Endothelial cell of hepatic sinusoid (primary cell): ENCODE measurements around the gene OPRL1.

ENCODE experiments used
- in situ Hi-C: cut with HindIII; loops from 2 replicates; pipeline ENCODE4 v1.10.0; 2017; ENCODE audit warnings: low sequenced_read_pairs

The OPRL1 gene

DNA sequence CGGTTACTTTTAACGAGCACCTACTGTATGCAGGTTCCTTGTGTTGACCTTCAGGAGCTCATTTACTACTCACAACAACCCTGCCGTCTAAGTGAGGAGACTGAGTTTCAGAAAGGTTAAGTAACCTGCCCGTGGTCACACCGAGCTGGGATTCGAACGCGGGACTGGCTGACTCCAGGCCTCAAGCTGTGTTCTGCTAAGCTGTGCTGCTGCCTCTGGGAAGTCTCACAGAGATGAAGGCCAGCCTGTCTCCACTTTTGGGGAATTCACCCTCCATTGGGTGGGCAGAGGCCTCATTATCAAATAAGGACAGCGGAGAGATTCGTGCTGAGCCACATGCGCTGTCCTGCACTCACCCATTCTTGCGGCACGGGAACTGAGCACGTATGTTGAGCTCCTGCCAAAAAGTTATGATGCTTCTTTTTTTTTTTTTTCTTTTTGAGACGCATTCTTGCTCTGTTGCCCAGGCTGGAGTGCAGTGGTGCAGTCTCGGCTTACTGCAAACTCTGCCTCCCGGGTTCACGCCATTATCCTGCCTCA is 58.5 kb downstream of the OPRL1 start:
- in situ Hi-C loops, result no loop called here

DNA sequence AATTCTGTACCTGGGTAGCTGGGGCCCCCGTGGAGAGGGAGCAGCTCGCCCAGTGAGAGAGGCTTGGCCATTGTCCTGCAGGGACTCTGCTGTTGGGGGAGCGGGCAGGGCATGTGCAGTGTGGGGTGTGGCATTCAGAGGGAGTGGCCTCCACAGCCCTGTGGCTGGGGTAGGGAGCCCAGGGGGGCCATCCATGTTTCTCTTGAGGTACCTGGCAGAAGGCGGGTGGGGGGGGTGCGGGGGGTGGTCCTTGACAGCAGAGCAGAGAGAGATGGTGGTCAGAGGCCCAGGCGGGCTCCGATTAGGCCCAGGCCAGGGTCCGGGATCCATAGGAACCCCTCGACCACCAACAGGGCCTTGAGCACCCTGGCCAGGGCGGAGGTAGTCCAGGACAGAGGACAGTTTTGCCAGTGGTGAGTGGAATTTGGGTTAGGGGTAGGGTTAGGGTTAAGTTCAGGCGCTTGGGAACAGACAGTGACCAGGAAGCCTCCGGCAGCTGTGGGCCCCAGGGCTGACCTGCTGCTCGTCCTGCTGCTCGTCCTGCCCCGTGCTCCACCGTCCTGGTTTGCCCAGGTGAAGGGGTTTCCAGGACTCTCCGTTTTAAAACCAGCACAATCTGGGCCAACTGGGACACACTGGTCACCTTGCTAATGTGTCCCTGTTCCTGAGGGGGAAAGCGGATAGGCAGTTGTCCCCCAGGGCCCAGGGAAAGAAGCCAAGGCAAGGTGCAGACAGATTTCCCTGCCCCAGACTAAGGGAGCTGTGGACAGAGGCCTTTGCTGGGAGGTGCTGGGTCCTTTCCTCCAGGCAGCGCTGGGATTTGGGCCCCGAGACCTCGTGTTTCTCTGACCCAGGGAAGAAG is 59.5 kb downstream of the OPRL1 start:
- in situ Hi-C loops, result loop anchor here (10.0 kb wide), 1 partner anchor 135 kb away; no protein-coding TSS in a partner anchor

DNA sequence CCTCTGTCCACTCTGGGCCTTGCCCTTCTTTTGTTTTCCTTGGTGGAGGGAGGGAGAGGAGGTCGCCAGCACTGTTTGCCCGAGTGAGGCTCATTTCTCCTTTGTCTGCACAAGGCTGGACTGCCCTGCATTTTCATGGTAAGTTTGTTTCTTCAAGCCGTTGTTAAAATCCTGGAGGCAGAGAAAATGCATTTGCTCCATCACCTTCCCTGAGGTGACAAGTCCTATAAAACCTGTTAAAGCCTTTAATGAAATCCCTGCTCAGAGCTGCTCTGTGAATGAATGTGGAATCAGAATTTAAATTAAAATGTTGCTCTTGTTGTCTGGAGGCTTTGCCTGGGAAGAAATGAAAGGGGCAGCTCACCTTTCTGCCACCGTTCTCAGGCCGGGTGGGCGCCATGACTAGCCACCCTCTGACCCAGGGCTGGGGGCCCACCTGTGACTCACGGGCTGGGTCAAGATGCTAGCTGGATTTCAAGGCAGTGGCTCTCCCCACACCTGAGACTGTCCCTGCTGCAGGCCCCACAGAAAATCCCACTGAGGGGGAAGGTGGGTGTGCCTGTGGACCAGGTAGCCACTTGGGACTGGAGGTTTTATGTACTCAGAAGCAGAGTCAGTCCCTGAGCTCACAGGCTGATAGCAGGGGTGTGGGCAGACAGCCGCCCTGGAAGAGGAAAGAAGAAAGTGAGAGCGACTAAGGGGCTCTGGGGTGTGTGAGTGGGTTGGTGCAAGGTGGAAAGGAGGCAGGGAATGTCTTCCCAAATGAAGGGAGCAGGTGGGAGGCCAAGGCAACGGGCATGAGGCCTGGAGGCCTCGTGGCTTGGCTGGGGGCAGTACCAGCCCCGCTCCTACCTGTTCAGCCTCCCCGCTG is 60.4 kb downstream of the OPRL1 start:
- in situ Hi-C loops, result loop anchor here (10.0 kb wide), 1 partner anchor 135 kb away; no protein-coding TSS in a partner anchor

DNA sequence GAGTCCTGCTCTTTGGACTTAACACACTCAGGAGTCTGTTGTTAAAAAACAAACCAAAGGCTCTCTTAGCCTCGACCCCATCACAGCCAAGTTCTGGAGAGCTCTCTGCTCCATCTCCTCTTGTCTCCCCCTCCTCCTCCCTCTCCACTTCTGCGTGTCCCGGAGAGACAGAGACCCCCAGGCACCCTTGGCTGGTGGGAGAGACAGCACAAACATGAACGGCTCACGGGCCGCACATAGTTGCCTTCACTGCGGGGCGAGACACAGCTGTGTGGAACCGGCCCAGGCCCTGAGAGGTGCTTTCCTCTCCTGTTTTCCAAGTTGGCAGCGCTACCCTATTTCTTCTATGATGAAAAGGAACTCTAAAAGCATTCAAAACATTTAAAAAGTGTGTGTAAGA is 61.1 kb downstream of the OPRL1 start:
- in situ Hi-C loops, result loop anchor here (10.0 kb wide), 1 partner anchor 136 kb away; no protein-coding TSS in a partner anchor

DNA sequence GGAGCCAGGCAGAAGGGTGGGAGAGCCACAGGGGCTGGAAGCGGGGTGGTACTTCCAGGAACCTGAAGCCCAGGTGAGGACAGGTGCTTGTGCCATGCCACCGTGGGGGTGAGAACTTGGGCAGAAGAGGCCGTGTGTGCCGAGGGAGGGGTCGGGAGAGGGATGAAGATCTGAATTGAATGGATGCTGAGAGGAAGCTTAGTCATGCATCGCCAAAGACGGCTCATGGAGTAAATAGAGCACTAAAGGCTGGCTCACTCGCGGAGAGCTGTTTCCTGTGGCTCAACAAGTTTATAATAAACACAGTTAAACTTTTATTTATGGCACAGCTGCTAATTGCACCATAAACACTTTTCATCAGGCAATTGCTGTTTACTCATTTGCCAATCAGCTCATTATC is 62.7 kb downstream of the OPRL1 start:
- in situ Hi-C loops, result loop anchor here (10.0 kb wide), 1 partner anchor 138 kb away; no protein-coding TSS in a partner anchor

DNA sequence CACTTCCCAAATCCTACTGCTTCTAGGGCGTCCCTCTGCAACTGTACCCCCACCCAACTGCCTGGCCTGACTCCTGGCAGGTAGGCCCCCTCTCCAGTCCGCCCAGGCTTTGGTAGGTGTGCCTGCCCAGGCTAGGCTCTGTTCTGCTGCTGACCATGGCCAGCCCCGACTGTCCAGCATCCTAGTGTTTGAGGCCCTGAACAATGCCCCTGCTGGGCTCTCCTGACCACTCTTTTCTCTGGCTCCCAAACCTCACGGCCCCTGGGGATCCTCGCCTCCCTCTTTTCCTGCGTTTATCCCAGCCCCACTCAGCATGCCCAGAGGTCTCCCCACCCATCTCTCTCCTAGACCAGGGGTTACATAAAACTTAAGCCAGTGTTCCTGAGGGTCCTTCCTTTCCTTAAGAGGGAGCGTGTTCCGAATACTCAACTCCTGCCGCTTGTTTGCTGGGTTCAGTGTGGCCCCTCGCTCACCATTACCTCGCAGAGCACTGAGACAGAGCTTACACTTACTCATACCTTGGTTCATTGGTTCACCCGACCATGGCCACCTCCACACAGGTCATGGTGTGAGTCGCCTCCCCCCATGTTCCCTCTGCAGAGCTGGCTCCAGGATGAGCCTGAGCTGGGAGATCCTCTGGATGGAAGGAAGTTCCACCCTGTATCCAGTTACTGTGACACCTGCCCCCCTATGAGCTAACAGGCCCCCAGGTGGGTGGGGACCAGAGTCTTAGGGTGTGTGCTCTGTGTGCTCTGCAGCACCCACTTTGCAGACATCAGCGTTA is 63.3 kb downstream of the OPRL1 start:
- in situ Hi-C loops, result loop anchor here (10.0 kb wide), 1 partner anchor 138 kb away; no protein-coding TSS in a partner anchor

DNA sequence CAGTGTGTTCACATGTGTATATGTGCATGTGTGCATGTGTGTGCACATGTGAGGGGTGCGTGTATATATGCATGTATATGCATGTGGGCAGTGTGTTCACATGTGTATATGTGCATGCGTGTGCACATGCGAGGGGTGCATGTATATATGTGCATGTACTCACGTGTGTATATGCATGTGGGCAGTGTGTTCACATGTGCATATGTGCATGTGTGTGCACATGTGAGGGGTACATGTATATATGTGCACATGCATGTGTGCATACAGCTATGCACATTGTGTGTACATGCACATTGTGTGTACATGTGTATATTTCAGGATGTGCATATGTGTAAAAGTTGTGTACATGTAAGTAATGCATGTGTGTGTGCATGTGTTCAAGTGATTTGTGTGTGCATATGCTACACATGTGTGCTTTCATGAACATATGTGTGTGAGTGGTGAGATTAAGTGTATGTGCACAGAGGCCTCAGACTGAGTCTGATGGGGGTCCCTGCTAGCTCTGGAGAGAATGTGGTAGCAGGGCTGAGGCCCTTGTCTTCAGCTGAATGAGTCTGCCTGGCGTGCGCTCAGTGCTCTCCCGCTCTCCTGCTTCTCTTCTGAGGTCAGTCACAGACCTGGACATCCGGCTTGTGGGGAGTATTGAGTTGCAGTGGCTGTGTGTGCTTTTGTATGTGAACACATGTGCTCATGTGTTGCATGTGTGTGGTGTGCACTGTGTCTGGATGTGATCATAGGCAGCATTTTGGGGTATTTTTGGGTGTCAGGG is 64.4 kb downstream of the OPRL1 start:
- in situ Hi-C loops, result loop anchor here (10.0 kb wide), 1 partner anchor 140 kb away; no protein-coding TSS in a partner anchor

DNA sequence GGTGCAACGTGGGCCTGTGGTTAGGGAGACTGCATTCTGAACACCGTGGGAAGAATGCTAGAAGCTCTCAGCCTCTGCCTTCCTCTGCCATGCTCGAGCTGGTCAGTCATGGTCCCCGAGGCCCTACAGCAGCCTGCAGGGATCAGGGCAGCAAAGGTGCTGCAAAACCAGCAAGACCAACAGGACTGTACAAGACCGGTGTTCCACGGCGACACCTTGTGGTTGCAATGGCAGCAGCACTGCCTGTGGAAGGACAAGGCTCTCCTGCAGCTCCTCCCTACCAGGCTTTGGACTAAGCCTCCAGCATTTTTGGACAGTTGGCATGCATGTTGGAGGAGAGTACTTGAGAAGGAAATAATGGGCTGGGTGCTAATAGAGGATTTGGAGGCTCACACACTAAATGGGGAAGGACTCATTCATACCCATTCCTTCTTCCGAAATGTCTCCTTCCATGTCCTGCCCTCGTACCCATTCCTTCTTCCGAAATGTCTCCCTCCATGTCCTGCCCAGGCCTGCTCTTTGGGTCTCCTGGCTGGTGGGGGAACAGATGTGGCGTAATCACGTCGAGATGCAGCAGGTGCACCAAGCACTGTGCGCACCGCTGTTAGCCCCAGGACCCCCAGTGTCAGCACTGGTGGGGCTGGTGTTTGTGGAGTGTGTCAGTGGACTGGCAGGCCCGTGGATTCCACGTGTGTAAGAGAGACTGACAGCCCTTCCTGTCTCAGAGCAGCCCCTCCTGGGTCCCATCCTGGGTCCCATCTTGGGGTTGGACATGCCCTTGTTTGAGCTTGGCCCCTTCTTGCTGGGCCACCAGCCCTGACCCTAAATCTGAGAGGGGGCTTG is 65.8 kb downstream of the OPRL1 start:
- in situ Hi-C loops, result loop anchor here (10.0 kb wide), 1 partner anchor 141 kb away; no protein-coding TSS in a partner anchor

DNA sequence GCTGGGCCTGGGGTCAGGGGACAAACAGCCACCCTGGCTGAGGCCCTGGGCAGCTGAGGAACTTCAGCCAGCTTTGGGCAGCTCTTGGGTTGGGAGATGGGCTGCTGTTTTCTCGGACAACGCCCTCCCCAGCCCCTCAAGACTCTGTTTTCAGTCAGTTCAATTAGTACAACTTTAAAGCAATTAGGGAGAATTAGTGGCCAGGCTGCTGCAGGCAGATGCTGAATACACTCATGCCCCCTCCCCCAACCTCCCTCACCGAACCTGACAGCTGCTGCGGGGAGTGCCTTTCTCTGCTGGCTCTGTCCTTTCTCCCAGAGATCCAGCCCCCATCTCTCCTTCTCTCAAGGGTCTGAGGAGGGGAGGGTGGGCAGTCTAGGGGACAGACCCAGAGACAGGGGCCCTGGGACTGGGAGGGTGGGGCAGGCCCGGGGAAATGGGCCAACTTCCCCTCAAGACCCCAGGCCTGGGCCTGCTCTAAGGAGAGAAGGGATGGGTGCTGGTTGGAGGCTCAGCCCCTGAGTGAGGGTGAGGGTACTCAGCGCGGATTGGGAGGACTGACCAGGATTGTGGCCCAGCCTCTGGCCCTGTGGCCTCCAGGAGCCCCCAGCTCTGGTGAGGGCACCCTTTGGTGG is 66.5 kb downstream of the OPRL1 start:
- in situ Hi-C loops, result loop anchor here (10.0 kb wide), 1 partner anchor 142 kb away; no protein-coding TSS in a partner anchor

DNA sequence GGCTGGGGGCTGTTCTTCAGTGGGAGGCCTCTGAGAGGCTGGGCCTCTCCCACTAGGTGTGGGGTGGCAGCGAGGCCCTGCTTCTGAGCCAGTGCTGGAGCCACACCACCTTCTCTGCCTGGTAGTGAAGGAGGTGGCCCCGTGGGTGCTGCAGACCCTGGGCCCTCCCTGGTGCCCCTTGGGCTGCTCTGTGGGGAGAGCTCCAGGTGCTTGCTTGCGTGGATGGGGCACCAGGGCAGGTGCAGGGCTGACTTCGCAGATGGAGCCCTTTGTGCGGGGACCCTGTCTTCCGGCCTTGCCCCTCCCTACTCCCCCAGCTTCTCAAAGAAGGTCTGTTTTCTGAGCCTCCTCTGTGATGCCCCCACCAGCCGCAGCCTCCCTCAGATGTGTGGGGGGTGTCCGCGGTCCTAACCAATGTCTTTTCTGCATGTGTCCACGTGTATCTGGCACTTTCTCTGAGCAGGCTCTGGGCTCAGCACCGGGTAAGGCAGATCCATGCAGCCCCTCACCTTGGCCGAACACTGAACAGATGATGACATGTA is 67.1 kb downstream of the OPRL1 start:
- in situ Hi-C loops, result loop anchor here (10.0 kb wide), 1 partner anchor 142 kb away; no protein-coding TSS in a partner anchor

DNA sequence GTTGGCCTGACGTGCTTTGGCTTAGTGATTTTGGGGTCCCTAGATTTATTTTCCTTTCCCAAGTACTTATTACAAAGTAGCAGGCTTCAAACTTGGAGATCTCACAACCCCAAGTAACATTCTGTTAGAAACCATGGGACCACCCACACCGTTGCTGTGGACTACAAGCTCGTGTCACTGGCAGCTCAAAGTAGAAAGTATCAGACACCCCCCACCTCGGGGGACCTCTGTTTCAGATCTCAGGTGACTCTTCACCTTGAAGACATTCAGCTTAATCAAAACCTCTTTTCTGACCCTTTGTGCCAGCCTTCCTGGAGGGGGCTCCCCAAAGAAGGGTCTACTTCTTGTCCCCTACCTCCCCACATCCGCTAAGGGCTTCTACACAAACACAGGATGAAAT is 68.7 kb downstream of the OPRL1 start:
- in situ Hi-C loops, result loop anchor here (10.0 kb wide), 1 partner anchor 144 kb away; no protein-coding TSS in a partner anchor

DNA sequence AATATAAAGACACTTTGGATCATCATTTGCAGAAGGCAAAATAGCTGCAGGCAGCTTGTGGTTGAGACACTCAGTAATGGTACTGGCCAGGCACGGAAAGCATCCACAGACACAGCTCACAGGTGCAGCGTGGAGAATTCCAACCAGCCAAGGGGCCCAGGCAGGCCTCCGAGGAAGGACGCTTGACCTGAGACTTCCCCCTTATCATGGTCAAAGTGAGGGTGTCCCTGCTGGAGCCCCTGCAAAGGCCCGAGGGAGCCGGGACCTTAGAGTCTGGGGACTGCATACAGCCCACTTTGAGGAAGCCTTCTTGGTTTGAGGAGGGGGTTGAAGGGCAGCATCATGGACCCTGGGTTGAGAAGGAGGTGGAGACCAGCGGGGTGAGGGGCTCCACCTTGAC is 69.3 kb downstream of the OPRL1 start:
- in situ Hi-C loops, result loop anchor here (10.0 kb wide), 1 partner anchor 144 kb away; no protein-coding TSS in a partner anchor

DNA sequence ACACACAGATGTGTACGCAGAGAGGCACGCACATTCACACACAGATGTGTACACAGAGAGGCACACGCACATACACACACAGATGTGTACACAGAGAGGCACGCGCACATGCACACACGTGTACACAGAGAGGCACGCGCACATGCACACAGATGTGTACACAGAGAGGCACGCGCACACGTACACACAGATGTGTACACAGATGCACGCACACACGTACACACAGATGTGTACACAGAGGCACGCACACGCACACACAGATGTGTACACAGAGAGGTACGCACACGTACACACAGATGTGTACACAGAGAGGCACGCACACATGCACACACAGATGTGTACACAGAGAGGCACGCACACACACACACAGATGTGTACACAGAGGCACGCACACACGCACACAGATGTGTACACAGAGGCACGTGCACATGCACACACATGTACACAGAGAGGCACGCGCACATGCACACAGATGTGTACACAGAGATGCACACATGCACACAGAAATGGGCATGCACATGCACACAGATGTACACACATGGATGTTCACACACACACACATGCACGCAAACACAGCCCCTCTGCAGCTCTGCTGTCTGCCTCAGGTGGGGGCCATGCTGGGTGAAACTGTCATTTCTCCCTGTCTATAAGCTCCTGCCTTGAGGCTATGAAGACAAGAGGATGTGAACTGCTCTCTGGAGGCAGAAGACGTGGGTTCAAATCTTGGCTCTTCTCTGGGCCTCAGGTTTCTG is 70.1 kb downstream of the OPRL1 start:
- in situ Hi-C loops, result loop anchor here (10.0 kb wide), 1 partner anchor 145 kb away; no protein-coding TSS in a partner anchor
